Measurements from ENCODE around the gene TMPRSS5. TPM values are rescaled to one million over a fixed set of nuclear protein-coding genes. Genes with fewer than 3 reads are reported as not detected.
"Not testable (repeated sequence)": the region's sequence is repeated elsewhere in the genome, so short reads cannot be mapped to it uniquely, and the experiment has no call there.

Gene TMPRSS5
- total and polyA plus RNA-seq, 2 experiments from 2014 or later: 0.74 TPM; not detected in 1

GRCh38 chr11:113677685-113678084 is 28.4 kb downstream of the TMPRSS5 start:
- Histone ChIP-seq H3K4me1 (ENCODE audit: low read depth) (peaks cover 4% of the 10 kb centered on the region), H3K36me3 (no peaks in the 10 kb centered on the region), H3K9me3 (ENCODE audit: low read depth) (no peaks in the 10 kb centered on the region), H3K4me3 (no peak overlapping the region), H3K27ac (no peak overlapping the region), H3K27me3 (no peaks in the 10 kb centered on the region)
- no peak for DNase-seq (ENCODE audit: low read depth in 1 of 2, low spot score in 1 of 2)
- TF ChIP-seq CTCF (IDR thresholded peaks at IDR 0.05; ENCODE audit: low read depth, low read length): no peak

GRCh38 chr11:113675565-113675964 is 30.5 kb downstream of the TMPRSS5 start:
- peak in 1 of 2 donors; percentile 40 for DNase-seq (ENCODE audit: low read depth in 1 of 2, low spot score in 1 of 2)
- no peaks in the 10 kb centered on the region for H3K27me3 ChIP-seq
- no peak overlapping the region for H3K4me3 ChIP-seq
- no peak for TF ChIP-seq CTCF (IDR thresholded peaks at IDR 0.05; ENCODE audit: low read depth, low read length)
- no peak overlapping the region for H3K27ac ChIP-seq
- H3K36me3 ChIP-seq: no peaks in the 10 kb centered on the region
- no peaks in the 10 kb centered on the region for H3K4me1 ChIP-seq (ENCODE audit: low read depth)
- H3K9me3 ChIP-seq (ENCODE audit: low read depth): no peaks in the 10 kb centered on the region

GRCh38 chr11:113675003-113675561 is 31.0 kb downstream of the TMPRSS5 start:
- no peaks in the 10 kb centered on the region for H3K4me1 ChIP-seq (ENCODE audit: low read depth)
- no peak overlapping the region for H3K27ac ChIP-seq
- H3K36me3 ChIP-seq: no peaks in the 10 kb centered on the region
- no peak for TF ChIP-seq CTCF (IDR thresholded peaks at IDR 0.05; ENCODE audit: low read depth, low read length)
- H3K27me3 ChIP-seq: no peaks in the 10 kb centered on the region
- H3K4me3 ChIP-seq: no peak overlapping the region
- no peaks in the 10 kb centered on the region for H3K9me3 ChIP-seq (ENCODE audit: low read depth)
- DNase-seq (ENCODE audit: low read depth in 1 of 2, low spot score in 1 of 2): peak in 1 of 2 donors; percentile 91

GRCh38 chr11:113674397-113674685 is 31.8 kb downstream of the TMPRSS5 start:
- no peak for DNase-seq (ENCODE audit: low read depth in 1 of 2, low spot score in 1 of 2)
- Histone ChIP-seq H3K4me3 (no peak overlapping the region), H3K4me1 (ENCODE audit: low read depth) (no peaks in the 10 kb centered on the region), H3K9me3 (ENCODE audit: low read depth) (no peaks in the 10 kb centered on the region), H3K36me3 (no peaks in the 10 kb centered on the region), H3K27ac (no peak overlapping the region), H3K27me3 (no peaks in the 10 kb centered on the region)
- TF ChIP-seq CTCF (IDR thresholded peaks at IDR 0.05; ENCODE audit: low read depth, low read length): no peak

GRCh38 chr11:113673550-113674396 is 32.3 kb downstream of the TMPRSS5 start:
- no peak overlapping the region for H3K27ac ChIP-seq
- no peak for TF ChIP-seq CTCF (IDR thresholded peaks at IDR 0.05; ENCODE audit: low read depth, low read length)
- no peaks in the 10 kb centered on the region for H3K27me3 ChIP-seq
- no peaks in the 10 kb centered on the region for H3K9me3 ChIP-seq (ENCODE audit: low read depth)
- no peaks in the 10 kb centered on the region for H3K36me3 ChIP-seq
- no peaks in the 10 kb centered on the region for H3K4me1 ChIP-seq (ENCODE audit: low read depth)
- no peak overlapping the region for H3K4me3 ChIP-seq
- DNase-seq (ENCODE audit: low read depth in 1 of 2, low spot score in 1 of 2): no peak

GRCh38 chr11:113671914-113672313 is 34.2 kb downstream of the TMPRSS5 start:
- not testable (repeated sequence) for H3K9me3 ChIP-seq (ENCODE audit: low read depth); DNase-seq (ENCODE audit: low read depth in 1 of 2, low spot score in 1 of 2); H3K4me1 ChIP-seq (ENCODE audit: low read depth); H3K27ac ChIP-seq; H3K36me3 ChIP-seq; H3K27me3 ChIP-seq; H3K4me3 ChIP-seq

All from cardiac muscle cell (in vitro differentiated cells and primary cell).